ENCODE results near the gene SERINC1. TPM values are rescaled to one million over a fixed set of nuclear protein-coding genes. Genes with fewer than 3 reads are reported as not detected.

Gene SERINC1
- total and polyA plus RNA-seq, 2 of the 4 experiments (the other 2 are of a cell fraction): 79.8 to 123 TPM

DNA sequence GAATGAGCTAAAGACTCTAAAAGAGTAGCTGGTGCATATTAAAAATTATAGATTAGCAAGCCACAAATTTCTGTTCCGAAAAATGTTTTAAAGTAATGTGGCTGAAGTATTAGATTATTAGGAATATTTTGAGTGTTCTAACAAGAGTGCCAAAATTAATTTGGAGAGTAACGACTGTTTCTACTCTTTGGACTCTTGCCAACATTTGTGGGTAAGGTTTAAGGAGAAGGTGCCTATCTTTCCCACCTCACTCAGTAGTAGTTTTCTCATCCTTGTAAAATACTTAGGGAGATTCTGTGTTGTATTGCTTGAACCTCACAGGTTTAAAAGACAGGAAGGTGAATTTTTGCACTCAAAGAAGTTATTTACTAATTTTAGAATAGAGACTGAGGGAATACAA, 67.2 kb downstream of the SERINC1 start:
- TF ChIP-seq CHD1 (IDR thresholded peaks at IDR 0.05; ENCODE audit: low read depth, low read length): no peak
- TF ChIP-seq POLR2A (IDR thresholded peaks at IDR 0.05; ENCODE audit: low read depth, low read length): no peak
- TF ChIP-seq RCOR1 (IDR thresholded peaks at IDR 0.05; ENCODE audit: insufficient replicate concordance, low read length): no peak
- no peak for TF ChIP-seq FOS (IDR thresholded peaks at IDR 0.05; ENCODE audit: low read depth, low read length)
- TF ChIP-seq, protein P1, sequence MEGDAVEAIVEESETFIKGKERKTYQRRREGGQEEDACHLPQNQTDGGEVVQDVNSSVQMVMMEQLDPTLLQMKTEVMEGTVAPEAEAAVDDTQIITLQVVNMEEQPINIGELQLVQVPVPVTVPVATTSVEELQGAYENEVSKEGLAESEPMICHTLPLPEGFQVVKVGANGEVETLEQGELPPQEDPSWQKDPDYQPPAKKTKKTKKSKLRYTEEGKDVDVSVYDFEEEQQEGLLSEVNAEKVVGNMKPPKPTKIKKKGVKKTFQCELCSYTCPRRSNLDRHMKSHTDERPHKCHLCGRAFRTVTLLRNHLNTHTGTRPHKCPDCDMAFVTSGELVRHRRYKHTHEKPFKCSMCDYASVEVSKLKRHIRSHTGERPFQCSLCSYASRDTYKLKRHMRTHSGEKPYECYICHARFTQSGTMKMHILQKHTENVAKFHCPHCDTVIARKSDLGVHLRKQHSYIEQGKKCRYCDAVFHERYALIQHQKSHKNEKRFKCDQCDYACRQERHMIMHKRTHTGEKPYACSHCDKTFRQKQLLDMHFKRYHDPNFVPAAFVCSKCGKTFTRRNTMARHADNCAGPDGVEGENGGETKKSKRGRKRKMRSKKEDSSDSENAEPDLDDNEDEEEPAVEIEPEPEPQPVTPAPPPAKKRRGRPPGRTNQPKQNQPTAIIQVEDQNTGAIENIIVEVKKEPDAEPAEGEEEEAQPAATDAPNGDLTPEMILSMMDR (conservative IDR thresholded peaks at IDR 0.05; ENCODE audit: low read depth, low read length): no peak
- no peak for TF ChIP-seq MXI1 (IDR thresholded peaks at IDR 0.05; ENCODE audit: borderline replicate concordance, low read depth, low read length)
- TF ChIP-seq NFE2L2 (IDR thresholded peaks at IDR 0.05; ENCODE audit: low read depth, low read length): no peak
- TF ChIP-seq BHLHE40 (IDR thresholded peaks at IDR 0.05; ENCODE audit: low read depth, low read length): no peak
- TF ChIP-seq MAFK (IDR thresholded peaks at IDR 0.05; ENCODE audit: low read depth, low read length): no peak
- TF ChIP-seq, protein P2, sequence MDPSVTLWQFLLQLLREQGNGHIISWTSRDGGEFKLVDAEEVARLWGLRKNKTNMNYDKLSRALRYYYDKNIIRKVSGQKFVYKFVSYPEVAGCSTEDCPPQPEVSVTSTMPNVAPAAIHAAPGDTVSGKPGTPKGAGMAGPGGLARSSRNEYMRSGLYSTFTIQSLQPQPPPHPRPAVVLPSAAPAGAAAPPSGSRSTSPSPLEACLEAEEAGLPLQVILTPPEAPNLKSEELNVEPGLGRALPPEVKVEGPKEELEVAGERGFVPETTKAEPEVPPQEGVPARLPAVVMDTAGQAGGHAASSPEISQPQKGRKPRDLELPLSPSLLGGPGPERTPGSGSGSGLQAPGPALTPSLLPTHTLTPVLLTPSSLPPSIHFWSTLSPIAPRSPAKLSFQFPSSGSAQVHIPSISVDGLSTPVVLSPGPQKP (IDR thresholded peaks at IDR 0.05; ENCODE audit: borderline replicate concordance, low read depth, low read length): no peak
- Histone ChIP-seq H2AFZ (replicated peaks; ENCODE audit: low read length, poor library complexity) (no peak overlapping the region), H3K27me3 (ENCODE audit: control insufficient read depth, insufficient read depth, low read length) (no peaks in the 10 kb centered on the region), H3K56ac (ENCODE audit: extremely low read depth, insufficient read depth, low read length) (no peak overlapping the region), H3K4me1 (ENCODE audit: control insufficient read depth, insufficient read depth, low read length) (no peaks in the 10 kb centered on the region), H2BK120ac (ENCODE audit: low read depth, low read length) (no peak overlapping the region), H3K9ac (ENCODE audit: low read depth, low read length) (no peak overlapping the region), H3K23ac (ENCODE audit: low read depth, low read length) (no peak overlapping the region), H3K9me3 (ENCODE audit: control insufficient read depth, insufficient read depth, low read length) (no peaks in the 10 kb centered on the region), H3K36me3 (ENCODE audit: control insufficient read depth, insufficient read depth, low read length) (no peaks in the 10 kb centered on the region), H2BK15ac (ENCODE audit: low read depth, low read length) (no peak overlapping the region), H3K9me1 (ENCODE audit: insufficient read depth, low read length) (no peaks in the 10 kb centered on the region), H4K8ac (ENCODE audit: low read depth in 2 of 2, low read length in 2 of 2) (no peak overlapping the region), H3K18ac (ENCODE audit: low read depth, low read length) (no peak overlapping the region), H3K4me2 (ENCODE audit: low read depth, low read length) (no peak overlapping the region), H4K20me1 (ENCODE audit: insufficient read depth, low read length) (no peaks in the 10 kb centered on the region), H2BK5ac (ENCODE audit: low read depth, low read length, poor library complexity, severe bottlenecking) (no peak overlapping the region), H3K27ac (ENCODE audit: insufficient read depth, low read length) (no peak overlapping the region), H3K14ac (replicated peaks; ENCODE audit: low read depth, low read length) (no peak overlapping the region), H3K4me3 (ENCODE audit: insufficient read depth, low read depth, low read length) (no peak overlapping the region), H2AK9ac (replicated peaks; ENCODE audit: low read depth, low read length, poor library complexity) (no peak overlapping the region), H4K91ac (ENCODE audit: insufficient read depth, low read depth, low read length) (no peak overlapping the region), H2AK5ac (ENCODE audit: low read depth, low read length) (no peak overlapping the region), H3K4ac (ENCODE audit: low read depth, low read length) (no peak overlapping the region), H3K79me1 (ENCODE audit: low read depth in 1 of 2, low read length in 2 of 2) (peaks cover 14 to 66% of the 10 kb centered on the region in 2 experiments), H2BK20ac (ENCODE audit: low read depth, low read length) (no peak overlapping the region), H4K5ac (ENCODE audit: low read depth, low read length) (no peak overlapping the region)
- no TSS peak for BruUV-seq (replicated peaks)
- WGBS, 2 experiments (ENCODE audit: extremely low coverage in 2 of 2, insufficient read length in 1 of 2): no CpG with 5 or more reads among the region's 2 CpGs
- ChIA-PET POLR2A (ENCODE audit: unreplicated experiment) (no interaction called here), CTCF (no interaction called here)
- ATAC-seq (ENCODE audit: low read depth) (no peak), DNase-seq (no peak)
- dilution Hi-C loops (cut with HindIII; ENCODE audit: low sequenced_read_pairs, unreplicated experiment): no loop called here
- in situ Hi-C loops (cut with MboI; ENCODE audit: low sequenced_read_pairs): no loop called here
- intact Hi-C loops (cut with micrococcal nuclease): loop anchor here (5.0 kb wide), 2 partner anchors 38 to 68 kb away; partner anchors contain the start of gene SERINC1
